ENCODE results near the gene BCAS1. TPM values are rescaled to one million over a fixed set of nuclear protein-coding genes. Genes with fewer than 3 reads are reported as not detected.

BCAS1 gene
- total RNA-seq, 2 experiments from 2014 or later: 0.09 TPM; not detected in 1

DNA sequence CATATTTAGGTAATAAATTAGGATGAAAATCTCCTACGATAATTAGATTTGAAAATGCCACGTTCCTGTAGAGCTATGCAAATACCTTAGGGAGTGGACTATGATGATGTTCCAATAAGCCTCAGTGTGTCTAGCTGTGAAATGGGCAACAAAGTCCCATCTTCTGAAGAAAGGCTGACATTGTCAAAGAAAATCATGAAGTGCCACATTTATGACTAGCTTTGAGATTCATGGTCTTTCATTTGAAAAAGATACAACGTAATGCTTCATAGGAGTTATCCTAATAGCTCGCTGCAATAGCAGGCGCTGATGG is 23.8 kb upstream of the BCAS1 start:
- no peaks in the 10 kb centered on the region for H3K36me3 Mint-ChIP-seq
- no peaks in the 10 kb centered on the region for H3K9me3 Mint-ChIP-seq
- ATAC-seq (ENCODE audit: low read depth) (no peak), DNase-seq (no peak)
- POLR2A ChIA-PET: no interaction called here
- H3K27ac Mint-ChIP-seq: no peak overlapping the region
- peaks cover 10% of the 10 kb centered on the region for H3K27me3 Mint-ChIP-seq
- peaks cover 9% of the 10 kb centered on the region for H3K4me1 Mint-ChIP-seq
- no peak overlapping the region for H3K4me3 Mint-ChIP-seq

GRCh38 chr20:54093423-54094267 is 23.3 kb upstream of the BCAS1 start:
- H3K27me3 Mint-ChIP-seq: peaks cover 10% of the 10 kb centered on the region

DNA sequence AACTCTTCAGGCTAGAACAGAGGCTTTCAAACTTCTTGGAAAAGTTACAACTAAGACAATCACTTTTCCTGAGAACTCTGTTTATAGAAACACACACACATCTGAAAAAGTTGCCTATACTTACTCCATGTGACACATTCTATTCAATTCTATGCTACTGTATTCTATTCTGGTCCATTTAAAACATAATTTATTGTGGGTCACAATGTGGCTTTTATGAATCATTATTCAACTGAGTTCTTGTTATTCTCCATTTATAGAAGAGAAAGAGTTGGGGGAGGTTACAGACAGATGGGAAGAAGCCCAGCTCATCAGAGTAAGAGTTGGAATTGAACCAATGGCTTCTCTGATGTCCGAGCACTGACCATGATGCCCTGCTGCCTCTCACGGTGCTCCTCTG is 21.6 kb upstream of the BCAS1 start:
- Mint-ChIP-seq H3K36me3 (no peaks in the 10 kb centered on the region), H3K4me1 (peaks cover 8% of the 10 kb centered on the region), H3K27ac (no peak overlapping the region), H3K4me3 (no peak overlapping the region), H3K9me3 (no peaks in the 10 kb centered on the region), H3K27me3 (peaks cover 10% of the 10 kb centered on the region)
- no peak for ATAC-seq (ENCODE audit: low read depth)
- DNase-seq: no peak
- POLR2A ChIA-PET: no interaction called here

More at GRCh38 chr20:54093423-54094267, 23.3 kb upstream of the BCAS1 start:
- peaks cover 9% of the 10 kb centered on the region for H3K4me1 Mint-ChIP-seq
- ATAC-seq (ENCODE audit: low read depth): no peak
- H3K9me3 Mint-ChIP-seq: no peaks in the 10 kb centered on the region
- DNase-seq: no peak
- no peaks in the 10 kb centered on the region for H3K36me3 Mint-ChIP-seq
- no peak overlapping the region for H3K4me3 Mint-ChIP-seq
- no peak overlapping the region for H3K27ac Mint-ChIP-seq
- POLR2A ChIA-PET: interaction anchor here (0.5 kb wide), 1 partner anchor 15 kb away, joined by 6 read pairs; no protein-coding TSS in a partner anchor

DNA sequence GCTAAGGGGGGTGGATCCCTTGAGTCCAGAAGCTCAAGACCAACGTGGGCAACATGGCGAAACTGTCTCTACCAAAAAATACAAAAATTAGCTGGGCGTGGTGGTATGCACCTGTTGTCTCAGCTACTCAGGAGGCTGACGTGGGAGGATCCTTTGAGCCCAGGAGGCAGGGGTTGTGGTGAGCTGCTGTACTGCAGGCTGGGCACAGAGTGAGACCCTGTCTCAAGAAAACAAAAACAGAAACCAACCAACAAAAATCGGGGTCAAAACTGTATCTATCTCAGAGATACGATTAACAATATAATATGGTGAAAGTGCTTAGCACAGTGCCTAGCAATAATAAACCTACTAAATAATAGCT is 20.7 kb upstream of the BCAS1 start:
- no peak for ATAC-seq (ENCODE audit: low read depth)
- POLR2A ChIA-PET: no interaction called here
- Mint-ChIP-seq H3K4me3 (no peak overlapping the region), H3K27ac (no peak overlapping the region), H3K9me3 (no peaks in the 10 kb centered on the region), H3K36me3 (no peaks in the 10 kb centered on the region), H3K4me1 (peaks cover 5% of the 10 kb centered on the region), H3K27me3 (peaks cover 10% of the 10 kb centered on the region)
- no peak for DNase-seq

GRCh38 chr20:54090230-54091119 is 20.1 kb upstream of the BCAS1 start:
- DNase-seq (no peak), ATAC-seq (ENCODE audit: low read depth) (no peak)
- Mint-ChIP-seq H3K4me1 (peaks cover 5% of the 10 kb centered on the region), H3K4me3 (no peak overlapping the region), H3K36me3 (no peaks in the 10 kb centered on the region), H3K27me3 (peaks cover 10% of the 10 kb centered on the region), H3K9me3 (no peaks in the 10 kb centered on the region), H3K27ac (no peak overlapping the region)
- POLR2A ChIA-PET: no interaction called here

DNA sequence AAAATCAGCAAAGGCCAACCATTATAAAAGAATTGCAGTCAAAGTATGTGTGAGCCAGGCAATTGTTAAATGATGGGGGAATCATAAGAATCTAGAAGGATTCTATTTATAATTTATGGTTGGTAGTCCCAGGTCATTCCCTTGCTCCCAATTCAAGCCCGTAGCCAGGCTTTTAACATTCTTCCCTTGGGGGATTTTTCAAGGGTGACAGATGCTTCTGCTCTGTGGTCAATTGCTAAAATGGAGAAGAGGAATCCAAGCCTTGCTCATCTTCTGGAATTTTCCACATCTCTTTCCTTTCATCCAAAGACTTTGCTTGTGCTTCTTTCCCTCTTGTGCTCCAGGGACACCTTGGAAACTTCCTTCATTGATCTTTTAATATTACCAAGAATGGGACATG is 18.0 kb upstream of the BCAS1 start:
- no peak overlapping the region for H3K4me3 Mint-ChIP-seq
- no peaks in the 10 kb centered on the region for H3K9me3 Mint-ChIP-seq
- peaks cover 2% of the 10 kb centered on the region for H3K36me3 Mint-ChIP-seq
- ATAC-seq (ENCODE audit: low read depth): no peak
- H3K4me1 Mint-ChIP-seq: peaks cover 7% of the 10 kb centered on the region
- DNase-seq: no peak
- H3K27me3 Mint-ChIP-seq: peaks cover 7% of the 10 kb centered on the region
- H3K27ac Mint-ChIP-seq: no peak overlapping the region
- POLR2A ChIA-PET: no interaction called here

DNA sequence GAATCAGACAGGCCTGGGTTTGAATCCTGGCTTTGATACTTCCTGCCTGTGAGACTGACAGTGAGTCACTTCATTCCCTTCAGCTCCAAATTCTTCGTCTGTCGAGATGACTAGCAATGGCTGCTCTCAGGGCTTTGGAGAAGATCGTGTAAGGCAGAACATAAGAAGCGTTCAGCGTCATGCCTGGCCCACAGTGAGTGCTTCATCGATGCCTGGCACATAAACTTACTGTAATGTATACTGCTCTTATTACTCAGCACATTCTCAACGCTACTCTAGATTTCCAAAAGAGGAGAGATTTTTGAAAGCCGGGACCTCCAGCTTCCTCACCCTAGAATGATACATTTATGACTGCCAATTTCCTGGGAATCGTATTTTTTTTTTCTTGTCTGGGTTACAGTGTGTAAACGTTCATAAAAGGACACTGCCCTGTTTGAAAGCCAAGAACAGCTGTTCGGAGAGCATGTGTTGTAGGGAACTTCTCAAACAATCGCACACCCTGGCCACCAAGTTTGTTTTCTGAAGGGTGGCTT is 16.2 kb upstream of the BCAS1 start:
- no peaks in the 10 kb centered on the region for H3K9me3 Mint-ChIP-seq
- no peak overlapping the region for H3K27ac Mint-ChIP-seq
- H3K36me3 Mint-ChIP-seq: peaks cover 2% of the 10 kb centered on the region
- POLR2A ChIA-PET: interaction anchor here (0.9 kb wide), 1 partner anchor 121 kb away, joined by 3 read pairs; the partner anchor contains the start of gene PFDN4
- ATAC-seq (ENCODE audit: low read depth) (no peak), DNase-seq (no peak)
- peaks cover 12% of the 10 kb centered on the region for H3K4me1 Mint-ChIP-seq
- H3K27me3 Mint-ChIP-seq: peaks cover 4% of the 10 kb centered on the region
- no peak overlapping the region for H3K4me3 Mint-ChIP-seq

DNA sequence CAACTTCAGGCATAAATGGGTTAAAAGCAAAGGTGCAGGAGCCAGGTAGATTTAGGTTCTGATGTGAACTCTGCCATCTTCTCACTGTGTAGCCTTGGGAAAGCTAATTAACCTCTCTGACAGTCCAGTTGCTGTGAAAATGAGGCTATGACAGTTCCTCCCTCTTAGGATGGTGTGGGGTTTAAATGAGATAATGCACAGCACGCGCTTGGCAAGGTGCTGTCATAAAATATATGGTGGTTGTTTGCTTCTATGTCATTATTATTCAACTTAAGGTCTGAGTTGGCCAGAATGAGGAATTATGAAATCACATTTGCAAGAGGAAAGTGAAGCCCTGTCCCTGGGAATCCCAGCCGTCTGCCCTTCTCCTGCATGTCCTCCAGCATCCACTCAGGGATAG is 15.5 kb upstream of the BCAS1 start:
- ATAC-seq (ENCODE audit: low read depth): no peak
- Mint-ChIP-seq H3K4me3 (no peak overlapping the region), H3K27ac (no peak overlapping the region)

DNA sequence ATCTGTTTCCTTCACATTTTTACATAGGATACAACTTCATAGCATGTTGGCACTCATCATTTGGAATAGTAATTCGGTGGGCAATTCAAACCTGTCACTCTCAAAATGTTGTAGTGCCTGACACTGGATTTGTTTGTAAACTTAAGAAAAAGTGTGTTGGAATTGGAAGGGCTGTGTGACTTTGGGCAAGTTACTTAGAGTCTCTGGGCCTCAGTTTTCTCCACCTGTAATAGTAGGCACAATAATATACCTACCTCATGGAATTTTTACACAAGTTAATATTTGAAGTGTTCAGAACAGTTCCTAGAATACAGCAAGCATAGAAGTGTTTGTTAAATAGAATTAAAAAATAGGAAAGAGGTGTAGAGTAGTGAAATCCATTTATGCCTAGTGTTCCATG is 15.0 kb upstream of the BCAS1 start:
- POLR2A ChIA-PET: no interaction called here
- no peak for DNase-seq

More for the DNA sequence above, 15.5 kb upstream of the BCAS1 start:
- Mint-ChIP-seq H3K27me3 (peaks cover 2% of the 10 kb centered on the region), H3K9me3 (peaks cover 1% of the 10 kb centered on the region), H3K36me3 (peaks cover 4% of the 10 kb centered on the region), H3K4me1 (peaks cover 12% of the 10 kb centered on the region)
- POLR2A ChIA-PET: no interaction called here
- DNase-seq: no peak

DNA sequence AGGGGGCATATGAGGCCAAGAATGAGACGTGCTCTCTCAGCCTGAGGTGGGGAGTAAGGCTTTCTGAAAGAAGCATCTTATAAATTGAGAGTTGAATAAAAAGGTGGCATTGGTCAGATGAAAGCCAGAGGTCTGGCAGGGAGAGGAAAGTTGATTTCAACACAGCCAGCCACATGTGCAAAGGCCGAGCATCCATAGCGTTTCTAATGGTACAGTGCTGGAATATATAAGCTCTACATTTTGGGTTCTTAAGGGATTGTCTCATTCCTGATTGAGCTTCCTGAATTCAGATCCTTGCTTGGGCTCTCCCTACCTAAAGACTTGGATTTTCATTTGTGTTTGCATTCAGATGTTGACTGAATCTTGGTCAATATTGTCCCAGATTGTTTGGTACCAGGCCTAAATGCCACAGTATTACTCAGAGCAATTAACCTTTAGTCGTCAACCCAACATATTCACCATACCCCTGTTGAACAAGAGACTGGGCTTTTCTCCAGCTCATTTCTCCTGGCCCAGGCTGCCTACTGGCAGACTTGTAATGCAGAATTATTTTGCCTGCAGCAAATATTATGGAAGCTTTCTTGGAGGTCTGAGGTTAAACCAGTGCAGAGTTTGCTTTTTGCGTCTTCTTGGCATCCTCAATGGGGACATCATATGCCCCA is 14.5 kb upstream of the BCAS1 start:
- POLR2A ChIA-PET: no interaction called here
- ATAC-seq (ENCODE audit: low read depth) (no peak), DNase-seq (no peak)
- Mint-ChIP-seq H3K4me1 (peaks cover 7% of the 10 kb centered on the region), H3K9me3 (peaks cover 4% of the 10 kb centered on the region), H3K4me3 (no peak overlapping the region), H3K27me3 (peaks cover 2% of the 10 kb centered on the region), H3K27ac (no peak overlapping the region), H3K36me3 (peaks cover 5% of the 10 kb centered on the region)

More for the DNA sequence above, 15.0 kb upstream of the BCAS1 start:
- H3K4me1 Mint-ChIP-seq: peaks cover 9% of the 10 kb centered on the region
- no peak overlapping the region for H3K4me3 Mint-ChIP-seq
- ATAC-seq (ENCODE audit: low read depth): no peak
- H3K27ac Mint-ChIP-seq: no peak overlapping the region
- peaks cover 5% of the 10 kb centered on the region for H3K36me3 Mint-ChIP-seq
- peaks cover 4% of the 10 kb centered on the region for H3K9me3 Mint-ChIP-seq
- peaks cover 2% of the 10 kb centered on the region for H3K27me3 Mint-ChIP-seq

GRCh38 chr20:54084193-54084592 is 13.8 kb upstream of the BCAS1 start:
- Mint-ChIP-seq H3K4me3 (no peak overlapping the region), H3K27ac (no peak overlapping the region), H3K36me3 (peaks cover 5% of the 10 kb centered on the region), H3K27me3 (no peaks in the 10 kb centered on the region), H3K4me1 (peaks cover 9% of the 10 kb centered on the region), H3K9me3 (peaks cover 4% of the 10 kb centered on the region)
- no peak for ATAC-seq (ENCODE audit: low read depth)
- no peak for DNase-seq
- POLR2A ChIA-PET: no interaction called here

DNA sequence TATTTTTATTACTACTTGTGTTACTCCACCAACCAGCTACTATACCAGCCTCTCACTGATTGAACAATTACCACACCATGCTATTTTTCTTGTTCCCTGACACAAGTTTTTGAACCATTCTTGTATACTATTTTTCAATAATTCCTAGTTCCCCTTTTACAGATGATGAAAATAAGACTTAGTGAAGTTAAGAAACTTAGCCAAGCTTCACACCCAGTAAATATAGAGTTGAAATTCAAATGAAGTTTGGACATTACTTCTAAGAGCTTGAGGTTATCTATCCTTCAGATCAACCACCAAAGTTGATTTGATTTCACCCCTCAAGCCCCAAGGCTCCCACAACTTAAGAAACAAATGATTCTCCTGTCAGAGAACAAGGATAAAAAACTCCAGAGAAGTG is 13.1 kb upstream of the BCAS1 start:
- ATAC-seq (ENCODE audit: low read depth): no peak
- Mint-ChIP-seq H3K36me3 (peaks cover 8% of the 10 kb centered on the region), H3K9me3 (peaks cover 6% of the 10 kb centered on the region), H3K4me1 (peaks cover 13% of the 10 kb centered on the region), H3K27me3 (no peaks in the 10 kb centered on the region), H3K4me3 (no peak overlapping the region), H3K27ac (no peak overlapping the region)
- POLR2A ChIA-PET: no interaction called here
- DNase-seq: no peak

- DNase-seq (no peak), ATAC-seq (ENCODE audit: low read depth) (no peak)
- H3K36me3 Mint-ChIP-seq: peaks cover 8% of the 10 kb centered on the region
- H3K27ac Mint-ChIP-seq: no peak overlapping the region
- peaks cover 22% of the 10 kb centered on the region for H3K4me1 Mint-ChIP-seq
- H3K4me3 Mint-ChIP-seq: no peak overlapping the region
- H3K9me3 Mint-ChIP-seq: peaks cover 6% of the 10 kb centered on the region
- H3K27me3 Mint-ChIP-seq: no peaks in the 10 kb centered on the region
- POLR2A ChIA-PET: no interaction called here
These were observed 11.7 kb upstream of the BCAS1 start for GRCh38 chr20:54082100-54082499.

Data from activated naive CD8-positive, alpha-beta T cell treated with anti-CD3 and anti-CD28 coated beads, Interleukin-2, amount 10 ng/mL, durations not matched to agents 7 days and 5 days (primary cell).